B cell (primary cell): Measurements from ENCODE around the gene RILPL2. TPM values are rescaled to one million over a fixed set of nuclear protein-coding genes. Genes with fewer than 3 reads are reported as not detected.
"Not testable (repeated sequence)": the region's sequence is repeated elsewhere in the genome, so short reads cannot be mapped to it uniquely, and the experiment has no call there.

Source experiments
- ATAC-seq: fragments of 200-7000 bp; cut with Tn5 transposase; one replicate; pipeline ENCODE4 v1.10.0; 2021; ENCODE audit warnings: low read depth, mild to moderate bottlenecking, moderate number of reproducible peaks, moderate library complexity
- CTCF ChIA-PET: fragments of 350-600 bp; sonication (Branson Sonifier 250); formaldehyde crosslinking; loops from one replicate; lab custom pipeline; 2021; ENCODE audit warnings: antibody characterized with exemption, inconsistent platforms; lab: Charles Lee
- POLR2A ChIA-PET: fragments of 350-600 bp; sonication (Branson Sonifier 250); formaldehyde crosslinking; loops from one replicate; lab custom pipeline; 2021; ENCODE audit warnings: antibody characterized with exemption; lab: Charles Lee
- DNase-seq: peaks from one replicate; pipeline ENCODE4 v3.0.0; 2013
- H2AFZ ChIP-seq: 2 replicates; pipeline ENCODE4 v1.6.1; 2012; ENCODE audit warnings: mild to moderate bottlenecking, low read depth, low read length; ENCODE audit not compliant: insufficient read depth, poor library complexity, severe bottlenecking
- H3K27ac ChIP-seq, 2 donors: 1 replicate in 1 of 2; 2 replicates in 1 of 2; pipeline ENCODE4 v1.5.1; 2012 to 2013; ENCODE audit warnings: low read length in 2 of 2, mild to moderate bottlenecking in 2 of 2, moderate library complexity in 1 of 2
- H3K27me3 ChIP-seq, 4 experiments: fragments of 200-600 bp in 1 of 4; sonication (generic) in 1 of 4; replicated peaks in 1 of 4; 1 replicate in 2 of 4; 2 replicates in 2 of 4; pipeline versions ENCODE4 v1.6.1 to v1.7.0; 2013 to 2016; ENCODE audit warnings: low read length in 3 of 4, mild to moderate bottlenecking in 2 of 4, mixed read lengths in 1 of 4, moderate library complexity in 1 of 4; ENCODE audit not compliant: insufficient read depth in 4 of 4, control insufficient read depth in 3 of 4; ENCODE audit errors: control extremely low read depth in 1 of 4
- H3K36me3 ChIP-seq, 2 experiments: replicated peaks in 1 of 2; 1 replicate in 1 of 2; 2 replicates in 1 of 2; pipeline versions ENCODE4 v1.6.1 to v1.7.1; 2013; ENCODE audit warnings: low read length in 1 of 2; ENCODE audit not compliant: insufficient read depth in 2 of 2, control insufficient read depth in 1 of 2; ENCODE audit errors: control extremely low read depth in 1 of 2, extremely low read depth in 1 of 2
- H3K4me1 ChIP-seq, 2 donors: fragments of 200-600 bp in 1 of 2; sonication (generic) in 1 of 2; 1 replicate in 1 of 2; 2 replicates in 1 of 2; pipeline versions ENCODE4 v1.5.1 to v1.6.1; 2013 to 2017; ENCODE audit warnings: low read length in 2 of 2; ENCODE audit not compliant: control insufficient read depth in 2 of 2, insufficient read depth in 2 of 2
- H3K4me2 ChIP-seq: replicated peaks from 2 replicates; pipeline ENCODE3; 2012; ENCODE audit warnings: mild to moderate bottlenecking, low read depth, low read length; ENCODE audit not compliant: poor library complexity, severe bottlenecking
- H3K4me3 ChIP-seq, 5 experiments: fragments of 200-600 bp in 1 of 5; sonication (generic) in 1 of 5; 1 replicate in 3 of 5; 2 replicates in 2 of 5; pipeline versions ENCODE4 v1.5.1 to v1.7.0; 2011 to 2016; ENCODE audit warnings: low read length in 4 of 5, mild to moderate bottlenecking in 4 of 5, low read depth in 2 of 5, control low read depth in 1 of 5, moderate library complexity in 1 of 5; ENCODE audit not compliant: insufficient read depth in 1 of 5; ENCODE audit errors: control extremely low read depth in 1 of 5, extremely low read depth in 1 of 5
- H3K79me2 ChIP-seq: fragments of 200-600 bp; sonication (generic); one replicate; pipeline ENCODE4 v1.6.0; 2016; ENCODE audit warnings: low read length; ENCODE audit not compliant: control insufficient read depth, insufficient read depth
- H3K9ac ChIP-seq: fragments of 200-600 bp; sonication (generic); 2 replicates; pipeline ENCODE4 v1.6.1; 2017; ENCODE audit warnings: mild to moderate bottlenecking, low read length, moderate library complexity
- H3K9me3 ChIP-seq, 3 donors: one replicate each; pipeline versions ENCODE4 v1.6.1 to v1.7.1; 2013; ENCODE audit warnings: low read length in 2 of 3; ENCODE audit not compliant: control insufficient read depth in 2 of 3, insufficient read depth in 1 of 3; ENCODE audit errors: control extremely low read depth in 1 of 3
- H4K20me1 ChIP-seq: 2 replicates; pipeline ENCODE4 v1.6.0; 2012; ENCODE audit warnings: mild to moderate bottlenecking, low read length; ENCODE audit not compliant: insufficient read depth, control insufficient read depth, poor library complexity, severe bottlenecking
- H3K27ac Mint-ChIP-seq: one replicate; pipeline ENCODE4 v1.8.0; 2021; ENCODE audit warnings: mixed read lengths
- H3K27me3 Mint-ChIP-seq: one replicate; pipeline ENCODE4 v1.8.0; 2021; ENCODE audit warnings: mixed read lengths
- H3K4me1 Mint-ChIP-seq: one replicate; pipeline ENCODE4 v1.8.0; 2021; ENCODE audit warnings: mixed read lengths
- H3K4me3 Mint-ChIP-seq: one replicate; pipeline ENCODE4 v1.8.0; 2021; ENCODE audit warnings: mixed read lengths
- H3K9me3 Mint-ChIP-seq: one replicate; pipeline ENCODE4 v1.8.0; 2022; ENCODE audit warnings: mixed read lengths; ENCODE audit not compliant: insufficient read depth
- CTCF ChIP-seq: fragments of 200-600 bp; IDR thresholded peaks from one replicate; pipeline ENCODE4 v1.8.0; 2022; ENCODE audit warnings: antibody characterized with exemption, mild to moderate bottlenecking
- EZH2 ChIP-seq: IDR thresholded peaks from 2 replicates; pipeline ENCODE4 v1.6.1; 2012; ENCODE audit warnings: borderline replicate concordance, low read depth, mild to moderate bottlenecking, moderate library complexity, low read length; ENCODE audit not compliant: insufficient read depth, poor library complexity, severe bottlenecking
- WGBS: methylation state at CpG from one replicate; pipeline ENCODE4 v1.1.5; 2013; ENCODE audit warnings: missing lambda C conversion rate; ENCODE audit not compliant: insufficient coverage; 5-methylcytosine and 5-hydroxymethylcytosine counted together
- intact Hi-C: fragments of 100-400 bp; cut with micrococcal nuclease; formaldehyde crosslinking; loops from one replicate; pipeline ENCODE4 v1.10.0; 2022
- polyA plus RNA-seq: library from polyadenylated mRNA; depleted of rRNA; stranded (reverse); fragments of >200 nt; gene quantifications from 2 replicates; pipeline ENCODE4 v1.2.3, GENCODE V29; 2012
- total RNA-seq, 2 donors: library from RNA; stranded (reverse); fragments of 120-200 nt in 1 of 2; gene quantifications; 1 replicate in 1 of 2; 2 replicates in 1 of 2; pipeline versions ENCODE4 v1.2.3 to v1.2.4, GENCODE V29; 2013 to 2022

The RILPL2 gene
- total and polyA plus RNA-seq, 2 donors (not counting 1 experiment from before 2014, with no cell fraction given), result 4.0 to 12.6 TPM

- Histone ChIP-seq H3K4me2 (no peak overlapping the region), H3K4me1 (peaks cover 4 to 9% of the 10 kb centered on the region in 2 donors), H3K27me3 (no peaks in the 10 kb centered on the region), H3K27ac (no peak overlapping the region), H2AFZ (no peak overlapping the region), H4K20me1 (no peaks in the 10 kb centered on the region), H3K9me3 (no peaks in the 10 kb centered on the region), H3K79me2 (no peaks in the 10 kb centered on the region), H3K36me3 (no peaks in the 10 kb centered on the region), H3K9ac (no peak overlapping the region), H3K4me3 (no peak overlapping the region)
- POLR2A ChIA-PET, result no interaction called here
- TF ChIP-seq EZH2, result no peak
- TF ChIP-seq CTCF, result no peak
- Mint-ChIP-seq H3K9me3 (no peaks in the 10 kb centered on the region), H3K27ac (no peak overlapping the region), H3K4me3 (no peak overlapping the region), H3K4me1 (peaks cover 16% of the 10 kb centered on the region), H3K27me3 (no peaks in the 10 kb centered on the region)
- 93% methylated on average over 1 of the region's 6 CpGs for WGBS
- CTCF ChIA-PET, result interaction anchor here (0.6 kb wide), 1 partner anchor 20 kb away, joined by 3 read pairs; no protein-coding TSS in a partner anchor
- DNase-seq (no peak), ATAC-seq (no peak)
- intact Hi-C loops, result no loop called here
Observed at GRCh38 chr12:123482876-123483275, 46.4 kb upstream of the RILPL2 start.

- H3K27me3 ChIP-seq, H3K9ac ChIP-seq, H3K27ac ChIP-seq, H3K79me2 ChIP-seq, H3K27ac Mint-ChIP-seq, H3K4me3 Mint-ChIP-seq, ATAC-seq, H3K27me3 Mint-ChIP-seq, intact Hi-C loops, H2AFZ ChIP-seq, H3K4me1 ChIP-seq, DNase-seq, H4K20me1 ChIP-seq, H3K9me3 ChIP-seq, H3K4me2 ChIP-seq, H3K36me3 ChIP-seq, H3K9me3 Mint-ChIP-seq: not testable (repeated sequence)
- CTCF ChIA-PET, result interaction anchor here (0.5 kb wide), 1 partner anchor 102 kb away, joined by 4 read pairs; no protein-coding TSS in a partner anchor
- POLR2A ChIA-PET, result interaction anchor here (0.7 kb wide), 1 partner anchor 954 kb away, joined by 4 read pairs; the partner anchor contains the start of genes KNTC1 and RSRC2
- 91% methylated on average over 4 of the region's 5 CpGs for WGBS
- H3K4me1 Mint-ChIP-seq, result peaks cover 16% of the 10 kb centered on the region
- H3K4me3 ChIP-seq, result peak overlapping the region in 1 of 5 experiments; percentile 19
Observed at GRCh38 chr12:123481251-123481650, 44.8 kb upstream of the RILPL2 start.
